Astrocyte of the spinal cord (primary cell): Measurements from ENCODE around the gene SLC17A9.

Experiments used
- DNase-seq: peaks from one replicate; pipeline ENCODE4 v3.0.0; 2011; ENCODE audit warnings: low read depth, low spot score
- H3K4me3 ChIP-seq: 2 replicates; pipeline ENCODE4 v1.5.1; 2011; ENCODE audit warnings: low read depth, mild to moderate bottlenecking, low read length, moderate library complexity
- CTCF ChIP-seq: IDR thresholded peaks from 2 replicates; pipeline ENCODE4 v1.5.1; 2012; ENCODE audit warnings: low read depth, mild to moderate bottlenecking, low read length, inconsistent platforms
- in situ Hi-C: cut with HindIII; loops from 2 replicates; pipeline ENCODE4 v1.10.0; 2017; ENCODE audit warnings: low sequenced_read_pairs

SLC17A9 gene

GRCh38 chr20:62976886-62977285, 24.4 kb downstream of the SLC17A9 start:
- no peak for DNase-seq
- H3K4me3 ChIP-seq = no peak overlapping the region
- TF ChIP-seq CTCF = no peak
- in situ Hi-C loops = no loop called here

GRCh38 chr20:62977613-62978560, 25.4 kb downstream of the SLC17A9 start:
- no peak for TF ChIP-seq CTCF
- no peak overlapping the region for H3K4me3 ChIP-seq
- no peak for DNase-seq
- in situ Hi-C loops = no loop called here

- no peak for DNase-seq
- in situ Hi-C loops = no loop called here
- no peak overlapping the region for H3K4me3 ChIP-seq
These were observed 26.0 kb downstream of the SLC17A9 start for GRCh38 chr20:62978561-62978943.

GRCh38 chr20:62979310-62979709, 26.8 kb downstream of the SLC17A9 start:
- no peak overlapping the region for H3K4me3 ChIP-seq
- no peak for DNase-seq
- no peak for TF ChIP-seq CTCF
- in situ Hi-C loops = no loop called here

More at GRCh38 chr20:62978561-62978943, 26.0 kb downstream of the SLC17A9 start:
- no peak for TF ChIP-seq CTCF

- no peak overlapping the region for H3K4me3 ChIP-seq
- DNase-seq = no peak
- in situ Hi-C loops = no loop called here
- TF ChIP-seq CTCF = no peak
These were observed 27.4 kb downstream of the SLC17A9 start for GRCh38 chr20:62979876-62980373.

GRCh38 chr20:62980380-62980960, 28.0 kb downstream of the SLC17A9 start:
- in situ Hi-C loops = no loop called here
- no peak overlapping the region for H3K4me3 ChIP-seq
- no peak for TF ChIP-seq CTCF
- no peak for DNase-seq
